HepG2 (cell line): ENCODE results near the gene FAM24A. TPM values are rescaled to one million over a fixed set of nuclear protein-coding genes. Genes with fewer than 3 reads are reported as not detected.

Source experiments
- ATAC-seq: fragments of 200-7000 bp; cut with Tn5 transposase; 3 replicates; pipeline ENCODE4 v1.9.1; 2020; ENCODE audit warnings: mild to moderate bottlenecking, moderate library complexity
- BruUV-seq: library from RNA; stranded (reverse); fragments of 400-500 nt; replicated peaks from 2 replicates; lab custom pipeline; 2021; lab: Mats Ljungman, UMichigan
- CTCF ChIA-PET: fragments of 300-600 bp; formaldehyde crosslinking; extraction: SDS; loops from one replicate; lab custom pipeline; 2021; ENCODE audit warnings: low total read pairs, inconsistent platforms, low intra/inter-chr PET ratio; lab: Yijun Ruan, JAX
- POLR2A ChIA-PET: fragments of 350-600 bp; sonication (Branson Sonifier 250); formaldehyde crosslinking; loops from one replicate; lab custom pipeline; 2020; ENCODE audit warnings: antibody characterized with exemption, inconsistent platforms; lab: Yijun Ruan, JAX
- DNase-seq: peaks from one replicate; pipeline ENCODE4 v3.0.0-alpha.2; 2015; ENCODE audit warnings: low spot score
- FAIRE-seq: peaks from 3 replicates; lab custom pipeline; 2011; peaks lifted over from hg19 to GRCh38; lab: Jason Lieb, UNC
- H2AFZ ChIP-seq: one replicate; pipeline ENCODE4 v1.6.1; 2011; ENCODE audit warnings: low read length, inconsistent platforms
- H3K27ac ChIP-seq: fragments of 300-600 bp; 3 replicates; pipeline ENCODE4 v1.8.0; 2011; ENCODE audit warnings: mixed run types, mild to moderate bottlenecking, mixed read lengths, low read length, inconsistent platforms; ENCODE audit not compliant: insufficient read depth; ENCODE audit errors: extremely low read length
- H3K27me3 ChIP-seq, 2 experiments: fragments of 200-600 bp in 1 of 2; 2 replicates in 1 of 2; 3 replicates in 1 of 2; pipeline versions ENCODE4 v1.6.0 to v1.8.0; 2011; ENCODE audit warnings: low read length in 2 of 2, mild to moderate bottlenecking in 2 of 2, moderate library complexity in 2 of 2, inconsistent platforms in 1 of 2; ENCODE audit not compliant: insufficient read depth in 2 of 2, control insufficient read depth in 1 of 2
- H3K36me3 ChIP-seq, 2 experiments: fragments of 200-600 bp in 1 of 2; replicated peaks in 1 of 2; 2 replicates in 1 of 2; 3 replicates in 1 of 2; pipeline versions ENCODE4 v1.5.1 to v1.8.0; 2011; ENCODE audit warnings: low read length in 2 of 2, inconsistent platforms in 1 of 2; ENCODE audit not compliant: insufficient read depth in 2 of 2, control insufficient read depth in 1 of 2
- H3K4me1 ChIP-seq: 2 replicates; pipeline ENCODE4 v1.5.1; 2012; ENCODE audit warnings: low read length, inconsistent platforms; ENCODE audit not compliant: insufficient read depth
- H3K4me2 ChIP-seq: 2 replicates; pipeline ENCODE4 v1.6.0; 2011; ENCODE audit warnings: low read depth, low read length, inconsistent platforms
- H3K4me3 ChIP-seq, 3 experiments: fragments of 200-600 bp in 1 of 3; sonication (generic), shearing (Covaris generic) in 1 of 3; replicated peaks in 1 of 3; 2 replicates each; pipeline ENCODE4 v1.5.1; 2011 to 2016; ENCODE audit warnings: low read length in 3 of 3, inconsistent platforms in 2 of 3, low read depth in 2 of 3, mild to moderate bottlenecking in 2 of 3, control low read depth in 1 of 3, mixed read lengths in 1 of 3; ENCODE audit not compliant: insufficient read depth in 1 of 3
- H3K79me2 ChIP-seq: one replicate; pipeline ENCODE4 v1.6.1; 2011; ENCODE audit warnings: low read length, inconsistent platforms; ENCODE audit not compliant: insufficient read depth
- H3K9ac ChIP-seq: 2 replicates; pipeline ENCODE4 v1.6.0; 2011; ENCODE audit warnings: mild to moderate bottlenecking, low read depth, low read length, inconsistent platforms; ENCODE audit not compliant: insufficient read depth
- H3K9me3 ChIP-seq: 2 replicates; pipeline ENCODE4 v1.5.1; 2012; ENCODE audit warnings: mild to moderate bottlenecking, low read length
- H4K20me1 ChIP-seq: 2 replicates; pipeline ENCODE4 v1.6.0; 2011; ENCODE audit warnings: inconsistent platforms, mild to moderate bottlenecking, low read length, moderate library complexity; ENCODE audit not compliant: insufficient read depth
- EHMT2 ChIP-seq: fragments of 200-600 bp; sonication (generic); IDR thresholded peaks from 2 replicates; pipeline ENCODE4 v1.7.0; 2017; ENCODE audit warnings: antibody characterized with exemption, low read depth, low read length, borderline replicate concordance
- GABPA ChIP-seq, 2 experiments: IDR thresholded peaks; 2 replicates each; pipeline ENCODE4 v1.6.1; 2011 to 2016; ENCODE audit warnings: low read depth in 2 of 2, low read length in 1 of 2, missing biosample characterization in 1 of 2, missing genetic modification characterization in 1 of 2
- NRL ChIP-seq: sonication (generic); formaldehyde crosslinking; IDR thresholded peaks from 2 replicates; pipeline ENCODE4 v1.5.0; 2020; ENCODE audit warnings: missing genetic modification reagents, mild to moderate bottlenecking, moderate library complexity, borderline replicate concordance
- SNAPC4 ChIP-seq: sonication (generic); formaldehyde crosslinking; IDR thresholded peaks from 2 replicates; pipeline ENCODE4 v1.4.0; 2020; ENCODE audit warnings: mild to moderate bottlenecking, missing genetic modification reagents
- TBL1XR1 ChIP-seq: fragments of 150-350 bp; IDR thresholded peaks from 2 replicates; pipeline ENCODE4 v1.6.1; 2014; ENCODE audit warnings: borderline replicate concordance, low read length; ENCODE audit not compliant: partially characterized antibody
- ZNF761 ChIP-seq: sonication (generic); formaldehyde crosslinking; conservative IDR thresholded peaks from 2 replicates; pipeline ENCODE4 v1.4.0; 2020; ENCODE audit warnings: mild to moderate bottlenecking, missing genetic modification reagents
- ZNF883 ChIP-seq: sonication (generic); formaldehyde crosslinking; IDR thresholded peaks from 2 replicates; pipeline ENCODE4 v1.5.1; 2020; ENCODE audit warnings: mild to moderate bottlenecking, missing genetic modification reagents; ENCODE audit errors: not compliant biosample characterization
- WGBS: methylation state at CpG from one replicate; pipeline ENCODE4 v1.1.6; 2017; ENCODE audit warnings: low lambda C conversion rate; 5-methylcytosine and 5-hydroxymethylcytosine counted together
- in situ Hi-C: cut with HindIII; loops from 2 replicates; pipeline ENCODE4 v1.10.0; 2017; ENCODE audit warnings: low pct_unique_long_range_greater_than_20kb; ENCODE audit not compliant: extremely low pct_ligation_motif_present
- intact Hi-C: fragments of 100-400 bp; cut with micrococcal nuclease; formaldehyde crosslinking; loops from one replicate; pipeline ENCODE4 v1.10.0; 2022; ENCODE audit not compliant: unreplicated experiment
- polyA plus RNA-seq, 8 experiments: library from polyadenylated mRNA; depleted of rRNA in 3 of 8; stranded (reverse) in 7 of 8; unstranded in 1 of 8; fragments of >200 nt; fragmentation: Illumina TruSeq in 4 of 8; extraction: Trizol in 4 of 8; gene quantifications; 2 replicates each; pipeline versions ENCODE4 v1.2.1 to v1.2.3, GENCODE V29; 2011 to 2016; ENCODE audit warnings: low read depth in 4 of 8, missing spikeins in 1 of 8, mixed read lengths in 1 of 8; ENCODE audit not compliant: insufficient read depth in 1 of 8
- total RNA-seq, 5 experiments: library from RNA; depleted of rRNA; stranded (reverse); fragments of >200 nt; fragmentation: Illumina TruSeq; extraction: Trizol; gene quantifications; 2 replicates each; pipeline ENCODE4 v1.2.3, GENCODE V29; 2016; ENCODE audit warnings: low read depth in 1 of 5
- TF ChIP-seq, protein P1 (sequence below): sonication (generic); formaldehyde crosslinking; IDR thresholded peaks from one replicate; pipeline ENCODE4 v1.5.1; 2020; ENCODE audit warnings: mild to moderate bottlenecking, missing genetic modification reagents; ENCODE audit errors: not compliant biosample characterization

FAM24A gene
- total and polyA plus RNA-seq, 2 of the 13 experiments (the other 11 are each of a cell fraction or from before 2014, with no cell fraction given): not detected

- TF ChIP-seq TBL1XR1 (no peak), ZNF883 (CRISPR knock-in tag) (no peak), EHMT2 (no peak)
Observed at GRCh38 chr10:122876467-122876855, 33.9 kb upstream of the FAM24A start (continued).

DNA sequence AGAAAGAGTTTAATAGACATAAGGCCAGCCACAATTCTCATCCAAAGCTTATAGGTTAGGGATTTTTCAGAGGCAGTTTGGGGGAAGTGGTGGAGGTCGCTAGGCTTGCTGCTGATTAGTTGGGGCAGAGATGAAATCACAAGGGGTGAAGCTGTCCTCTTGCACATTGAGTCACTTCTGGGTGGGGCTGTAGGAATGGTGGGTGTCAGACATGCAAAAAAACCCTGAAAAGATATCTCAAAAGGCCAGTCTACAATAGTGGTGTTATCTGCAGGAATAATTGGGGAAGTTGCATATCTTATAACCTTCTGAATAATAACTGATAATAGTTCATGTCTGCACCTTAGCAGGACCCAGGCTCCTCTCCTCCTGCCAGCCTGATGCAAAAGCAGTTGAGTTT is 33.1 kb upstream of the FAM24A start:
- ATAC-seq: no peak
- no peaks in the 10 kb centered on the region for H3K9me3 ChIP-seq
- H3K36me3 ChIP-seq: no peaks in the 10 kb centered on the region
- no peak overlapping the region for H3K9ac ChIP-seq
- no peak overlapping the region for H3K4me3 ChIP-seq
- no peak overlapping the region for H3K27ac ChIP-seq
- H3K4me2 ChIP-seq: 0 out of 2 replicates have a peak overlapping the region, but pooled peaks have one; percentile 26
- H3K27me3 ChIP-seq: no peaks in the 10 kb centered on the region; a peak in 2 of 5 replicates
- intact Hi-C loops (no loop called here), in situ Hi-C loops (no loop called here)
- BruUV-seq: no TSS peak
- peaks cover 11% of the 10 kb centered on the region for H3K79me2 ChIP-seq
- POLR2A ChIA-PET: no interaction called here
- 50% methylated on average over 1 of the region's 1 CpG for WGBS
- no peak for DNase-seq
- CTCF ChIA-PET: no interaction called here
- peaks cover 30% of the 10 kb centered on the region for H3K4me1 ChIP-seq
- no peak overlapping the region for H2AFZ ChIP-seq
- FAIRE-seq: no peak
- H4K20me1 ChIP-seq: no peaks in the 10 kb centered on the region
- TF ChIP-seq SNAPC4 (no peak), NRL (CRISPR knock-in tag) (no peak), ZNF761 (CRISPR knock-in tag) (no peak), GABPA (IDR thresholded peaks at IDR 0.05; ENCODE audit: low read depth, low read length) (no peak), GABPA (CRISPR knock-in tag; IDR thresholded peaks at IDR 0.05; ENCODE audit: low read depth) (no peak)
- TF ChIP-seq, protein P1, sequence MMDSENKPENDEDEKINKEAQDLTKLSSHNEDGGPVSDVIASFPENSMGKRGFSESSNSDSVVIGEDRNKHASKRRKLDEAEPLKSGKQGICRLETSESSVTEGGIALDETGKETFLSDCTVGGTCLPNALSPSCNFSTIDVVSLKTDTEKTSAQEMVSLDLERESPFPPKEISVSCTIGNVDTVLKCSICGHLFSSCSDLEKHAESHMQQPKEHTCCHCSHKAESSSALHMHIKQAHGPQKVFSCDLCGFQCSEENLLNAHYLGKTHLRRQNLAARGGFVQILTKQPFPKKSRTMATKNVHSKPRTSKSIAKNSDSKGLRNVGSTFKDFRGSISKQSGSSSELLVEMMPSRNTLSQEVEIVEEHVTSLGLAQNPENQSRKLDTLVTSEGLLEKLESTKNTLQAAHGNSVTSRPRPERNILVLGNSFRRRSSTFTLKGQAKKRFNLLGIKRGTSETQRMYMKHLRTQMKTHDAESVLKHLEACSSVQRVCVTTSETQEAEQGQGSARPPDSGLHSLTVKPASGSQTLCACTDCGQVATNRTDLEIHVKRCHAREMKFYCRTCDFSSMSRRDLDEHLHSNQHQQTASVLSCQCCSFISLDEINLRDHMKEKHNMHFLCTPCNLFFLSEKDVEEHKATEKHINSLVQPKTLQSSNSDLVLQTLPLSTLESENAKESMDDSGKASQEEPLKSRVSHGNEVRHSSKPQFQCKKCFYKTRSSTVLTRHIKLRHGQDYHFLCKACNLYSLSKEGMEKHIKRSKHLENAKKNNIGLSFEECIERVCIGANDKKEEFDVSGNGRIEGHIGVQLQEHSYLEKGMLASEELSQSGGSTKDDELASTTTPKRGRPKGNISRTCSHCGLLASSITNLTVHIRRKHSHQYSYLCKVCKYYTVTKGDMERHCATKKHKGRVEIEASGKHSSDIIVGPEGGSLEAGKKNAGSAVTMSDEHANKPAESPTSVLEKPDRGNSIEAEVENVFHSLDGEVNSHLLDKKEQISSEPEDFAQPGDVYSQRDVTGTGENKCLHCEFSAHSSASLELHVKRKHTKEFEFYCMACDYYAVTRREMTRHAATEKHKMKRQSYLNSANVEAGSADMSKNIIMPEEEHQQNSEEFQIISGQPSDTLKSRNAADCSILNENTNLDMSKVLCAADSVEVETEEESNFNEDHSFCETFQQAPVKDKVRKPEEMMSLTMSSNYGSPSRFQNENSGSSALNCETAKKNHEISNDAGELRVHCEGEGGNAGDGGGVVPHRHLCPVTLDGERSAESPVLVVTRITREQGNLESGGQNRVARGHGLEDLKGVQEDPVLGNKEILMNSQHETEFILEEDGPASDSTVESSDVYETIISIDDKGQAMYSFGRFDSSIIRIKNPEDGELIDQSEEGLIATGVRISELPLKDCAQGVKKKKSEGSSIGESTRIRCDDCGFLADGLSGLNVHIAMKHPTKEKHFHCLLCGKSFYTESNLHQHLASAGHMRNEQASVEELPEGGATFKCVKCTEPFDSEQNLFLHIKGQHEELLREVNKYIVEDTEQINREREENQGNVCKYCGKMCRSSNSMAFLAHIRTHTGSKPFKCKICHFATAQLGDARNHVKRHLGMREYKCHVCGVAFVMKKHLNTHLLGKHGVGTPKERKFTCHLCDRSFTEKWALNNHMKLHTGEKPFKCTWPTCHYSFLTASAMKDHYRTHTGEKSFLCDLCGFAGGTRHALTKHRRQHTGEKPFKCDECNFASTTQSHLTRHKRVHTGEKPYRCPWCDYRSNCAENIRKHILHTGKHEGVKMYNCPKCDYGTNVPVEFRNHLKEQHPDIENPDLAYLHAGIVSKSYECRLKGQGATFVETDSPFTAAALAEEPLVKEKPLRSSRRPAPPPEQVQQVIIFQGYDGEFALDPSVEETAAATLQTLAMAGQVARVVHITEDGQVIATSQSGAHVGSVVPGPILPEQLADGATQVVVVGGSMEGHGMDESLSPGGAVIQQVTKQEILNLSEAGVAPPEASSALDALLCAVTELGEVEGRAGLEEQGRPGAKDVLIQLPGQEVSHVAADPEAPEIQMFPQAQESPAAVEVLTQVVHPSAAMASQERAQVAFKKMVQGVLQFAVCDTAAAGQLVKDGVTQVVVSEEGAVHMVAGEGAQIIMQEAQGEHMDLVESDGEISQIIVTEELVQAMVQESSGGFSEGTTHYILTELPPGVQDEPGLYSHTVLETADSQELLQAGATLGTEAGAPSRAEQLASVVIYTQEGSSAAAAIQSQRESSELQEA (CRISPR knock-in tag): no peak
